Nephron (organoid): ENCODE results near the gene FBXO21.
A peak's percentile ranks its signal among the peaks of the same experiment; 100 is the strongest.

Experiments
- H3K27ac Mint-ChIP-seq, 3 experiments: 2 replicates each; pipeline ENCODE4 v1.8.0; 2020; ENCODE audit warnings: mixed read lengths in 3 of 3, mild to moderate bottlenecking in 2 of 3, moderate library complexity in 1 of 3
- H3K27me3 Mint-ChIP-seq: 2 replicates; pipeline ENCODE4 v1.8.0; 2021; ENCODE audit warnings: low read depth, mild to moderate bottlenecking, moderate library complexity, mixed read lengths
- H3K36me3 Mint-ChIP-seq: 2 replicates; pipeline ENCODE4 v1.8.0; 2020; ENCODE audit warnings: low read depth, mixed read lengths
- H3K4me1 Mint-ChIP-seq: 2 replicates; pipeline ENCODE4 v1.8.0; 2020; ENCODE audit warnings: mixed read lengths
- H3K4me3 Mint-ChIP-seq, 3 experiments: 2 replicates each; pipeline ENCODE4 v1.8.0; 2020; ENCODE audit warnings: mild to moderate bottlenecking in 3 of 3, mixed read lengths in 3 of 3, moderate library complexity in 2 of 3
- H3K9me3 Mint-ChIP-seq: 2 replicates; pipeline ENCODE4 v1.8.0; 2020; ENCODE audit warnings: mixed read lengths
- CTCF ChIP-seq, 3 experiments: fragments of 200-600 bp; sonication (generic); IDR thresholded peaks; one replicate each; pipeline ENCODE4 v1.5.0; 2021; ENCODE audit warnings: antibody characterized with exemption in 3 of 3; ENCODE audit not compliant: unreplicated experiment in 3 of 3

FBXO21 gene

GRCh38 chr12:117125272-117125613 lies 65.0 kb downstream of the FBXO21 start:
- Mint-ChIP-seq H3K4me1 (peaks cover 5% of the 10 kb centered on the region), H3K27ac (no peak overlapping the region), H3K27me3 (peaks cover 5% of the 10 kb centered on the region), H3K4me3 (no peak overlapping the region), H3K9me3 (peaks cover 6% of the 10 kb centered on the region), H3K36me3 (no peaks in the 10 kb centered on the region)
- no peak for TF ChIP-seq CTCF (IDR thresholded peaks at IDR 0.05; ENCODE audit: unreplicated experiment in 3 of 3)

GRCh38 chr12:117124421-117125271 lies 65.6 kb downstream of the FBXO21 start:
- Mint-ChIP-seq H3K4me3 (no peak overlapping the region), H3K27ac (no peak overlapping the region), H3K4me1 (peaks cover 5% of the 10 kb centered on the region), H3K36me3 (no peaks in the 10 kb centered on the region), H3K9me3 (peaks cover 6% of the 10 kb centered on the region), H3K27me3 (peaks cover 5% of the 10 kb centered on the region)
- no peak for TF ChIP-seq CTCF (IDR thresholded peaks at IDR 0.05; ENCODE audit: unreplicated experiment in 3 of 3)

GRCh38 chr12:117121441-117121840 lies 68.8 kb downstream of the FBXO21 start:
- Mint-ChIP-seq H3K27me3 (peaks cover 5% of the 10 kb centered on the region), H3K4me3 (no peak overlapping the region), H3K9me3 (no peaks in the 10 kb centered on the region), H3K4me1 (peaks cover 5% of the 10 kb centered on the region), H3K27ac (peak overlapping the region in 2 of 3 experiments; percentile 7 to 15), H3K36me3 (no peaks in the 10 kb centered on the region)
- TF ChIP-seq CTCF (IDR thresholded peaks at IDR 0.05; ENCODE audit: unreplicated experiment in 3 of 3) = no peak

GRCh38 chr12:117120787-117121186 lies 69.5 kb downstream of the FBXO21 start:
- peaks cover 5% of the 10 kb centered on the region for H3K27me3 Mint-ChIP-seq
- no peak overlapping the region for H3K4me3 Mint-ChIP-seq
- no peak for TF ChIP-seq CTCF (IDR thresholded peaks at IDR 0.05; ENCODE audit: unreplicated experiment in 3 of 3)
- H3K4me1 Mint-ChIP-seq = peaks cover 5% of the 10 kb centered on the region
- H3K27ac Mint-ChIP-seq = no peak overlapping the region
- H3K36me3 Mint-ChIP-seq = no peaks in the 10 kb centered on the region
- H3K9me3 Mint-ChIP-seq = no peaks in the 10 kb centered on the region

- TF ChIP-seq CTCF (IDR thresholded peaks at IDR 0.05; ENCODE audit: unreplicated experiment in 3 of 3) = peak; percentile 40 to 66 (median 52)
- Mint-ChIP-seq H3K27me3 (peaks cover 5% of the 10 kb centered on the region), H3K36me3 (no peaks in the 10 kb centered on the region)
Measured at GRCh38 chr12:117119592-117120198, 70.6 kb downstream of the FBXO21 start.

More at GRCh38 chr12:117119592-117120198, 70.6 kb downstream of the FBXO21 start:
- H3K9me3 Mint-ChIP-seq = no peaks in the 10 kb centered on the region
- no peak overlapping the region for H3K27ac Mint-ChIP-seq
- H3K4me3 Mint-ChIP-seq = no peak overlapping the region
- H3K4me1 Mint-ChIP-seq = peaks cover 5% of the 10 kb centered on the region
